Right lobe of liver (tissue), 4 donors: ENCODE measurements around the gene KIF5B.

ENCODE experiments used
- CTCF ChIP-seq, 4 donors: fragments of 200-600 bp in 3 of 4; fragments of 450-650 bp in 1 of 4; IDR thresholded peaks; one replicate each; pipeline versions ENCODE4 v1.5.1 to v1.8.0; 2016 to 2022; ENCODE audit warnings: antibody characterized with exemption in 4 of 4, mild to moderate bottlenecking in 2 of 4
- POLR2A ChIP-seq: fragments of 450-650 bp; IDR thresholded peaks from one replicate; pipeline ENCODE4 v1.6.1; 2017; ENCODE audit warnings: antibody characterized with exemption, mild to moderate bottlenecking
- donor health status: DM: no; HTN: no; CAD: no.
- donor health status: DM: no; HTN: no; CAD: no.
- donor health status: DM: no; HTN: yes; CAD: no.

GRCh38 chr10:32038777-32039176 lies 17.4 kb downstream of the KIF5B start:
- TF ChIP-seq CTCF (IDR thresholded peaks at IDR 0.05) (no peak), POLR2A (no peak)
